Muscle layer of duodenum (tissue), 2 donors: ENCODE data around the gene SPATA21.
"Not testable (repeated sequence)": the region's sequence is repeated elsewhere in the genome, so short reads cannot be mapped to it uniquely, and the experiment has no call there.

Experiments
- H3K27ac ChIP-seq: one replicate; pipeline ENCODE4 v1.7.0; 2013; ENCODE audit warnings: mild to moderate bottlenecking, low read length
- H3K27me3 ChIP-seq: one replicate; pipeline ENCODE4 v1.7.0; 2013; ENCODE audit warnings: low read depth, mild to moderate bottlenecking, control low read depth, low read length
- H3K36me3 ChIP-seq, 2 donors: one replicate each; pipeline ENCODE4 v1.7.0; 2013; ENCODE audit warnings: low read length in 2 of 2, control low read depth in 1 of 2, mild to moderate bottlenecking in 1 of 2; ENCODE audit not compliant: insufficient read depth in 2 of 2, control insufficient read depth in 1 of 2
- H3K4me1 ChIP-seq, 2 donors: one replicate each; pipeline ENCODE4 v1.7.0; 2013; ENCODE audit warnings: low read length in 2 of 2, mild to moderate bottlenecking in 2 of 2, control low read depth in 1 of 2, moderate library complexity in 1 of 2; ENCODE audit not compliant: insufficient read depth in 2 of 2, control insufficient read depth in 1 of 2
- H3K4me3 ChIP-seq, 2 donors: one replicate each; pipeline ENCODE4 v1.7.0; 2013; ENCODE audit warnings: low read length in 2 of 2, low read depth in 1 of 2, mild to moderate bottlenecking in 1 of 2
- H3K9me3 ChIP-seq, 2 donors: one replicate each; pipeline ENCODE4 v1.7.0; 2013; ENCODE audit warnings: low read length in 2 of 2, control low read depth in 1 of 2, mild to moderate bottlenecking in 1 of 2; ENCODE audit not compliant: control insufficient read depth in 1 of 2
- donor health status: healthy.

Gene SPATA21

GRCh38 chr1:16436946-16437474, at the start of gene SPATA21:
Gene SPATA21 (minus strand): TSS chr1:16437424. CDS start chr1:16431371, 6,053 bp downstream.
- Histone ChIP-seq H3K4me1 (peaks cover 6 to 12% of the 10 kb centered on the region in 2 donors), H3K36me3 (no peaks in the 10 kb centered on the region), H3K27me3 (no peaks in the 10 kb centered on the region), H3K27ac (no peak within 1 kb of the TSS), H3K9me3 (no peaks in the 10 kb centered on the region), H3K4me3 (no peak within 1 kb of the TSS)

- not testable (repeated sequence) for H3K27ac ChIP-seq
- H3K36me3 ChIP-seq, result peaks cover 0 to 41% of the 10 kb centered on the region in 2 donors
Measured at GRCh38 chr1:16487011-16487410, 49.8 kb upstream of the SPATA21 start.

GRCh38 chr1:16486316-16486715, 49.1 kb upstream of the SPATA21 start:
- peaks cover 0 to 44% of the 10 kb centered on the region in 2 donors for H3K36me3 ChIP-seq
- not testable (repeated sequence) for H3K27ac ChIP-seq

More at GRCh38 chr1:16487011-16487410, 49.8 kb upstream of the SPATA21 start:
- H3K4me3 ChIP-seq, H3K27me3 ChIP-seq, H3K4me1 ChIP-seq, H3K9me3 ChIP-seq: not testable (repeated sequence)

GRCh38 chr1:16484931-16485330, 47.7 kb upstream of the SPATA21 start:
- Histone ChIP-seq H3K27ac (no peak overlapping the region), H3K36me3 (peaks cover 0 to 58% of the 10 kb centered on the region in 2 donors), H3K4me3 (no peak overlapping the region), H3K27me3 (no peaks in the 10 kb centered on the region), H3K4me1 (no peaks in the 10 kb centered on the region), H3K9me3 (no peaks in the 10 kb centered on the region)

More at GRCh38 chr1:16486316-16486715, 49.1 kb upstream of the SPATA21 start:
- H3K27me3 ChIP-seq, H3K4me1 ChIP-seq, H3K9me3 ChIP-seq, H3K4me3 ChIP-seq: not testable (repeated sequence)

- no peak overlapping the region for H3K4me3 ChIP-seq
- H3K27ac ChIP-seq, result no peak overlapping the region
- no peaks in the 10 kb centered on the region for H3K27me3 ChIP-seq
- H3K4me1 ChIP-seq, result no peaks in the 10 kb centered on the region
- H3K36me3 ChIP-seq, result peaks cover 0 to 54% of the 10 kb centered on the region in 2 donors
- no peaks in the 10 kb centered on the region for H3K9me3 ChIP-seq
Measured at GRCh38 chr1:16484501-16484835, 47.2 kb upstream of the SPATA21 start.

DNA sequence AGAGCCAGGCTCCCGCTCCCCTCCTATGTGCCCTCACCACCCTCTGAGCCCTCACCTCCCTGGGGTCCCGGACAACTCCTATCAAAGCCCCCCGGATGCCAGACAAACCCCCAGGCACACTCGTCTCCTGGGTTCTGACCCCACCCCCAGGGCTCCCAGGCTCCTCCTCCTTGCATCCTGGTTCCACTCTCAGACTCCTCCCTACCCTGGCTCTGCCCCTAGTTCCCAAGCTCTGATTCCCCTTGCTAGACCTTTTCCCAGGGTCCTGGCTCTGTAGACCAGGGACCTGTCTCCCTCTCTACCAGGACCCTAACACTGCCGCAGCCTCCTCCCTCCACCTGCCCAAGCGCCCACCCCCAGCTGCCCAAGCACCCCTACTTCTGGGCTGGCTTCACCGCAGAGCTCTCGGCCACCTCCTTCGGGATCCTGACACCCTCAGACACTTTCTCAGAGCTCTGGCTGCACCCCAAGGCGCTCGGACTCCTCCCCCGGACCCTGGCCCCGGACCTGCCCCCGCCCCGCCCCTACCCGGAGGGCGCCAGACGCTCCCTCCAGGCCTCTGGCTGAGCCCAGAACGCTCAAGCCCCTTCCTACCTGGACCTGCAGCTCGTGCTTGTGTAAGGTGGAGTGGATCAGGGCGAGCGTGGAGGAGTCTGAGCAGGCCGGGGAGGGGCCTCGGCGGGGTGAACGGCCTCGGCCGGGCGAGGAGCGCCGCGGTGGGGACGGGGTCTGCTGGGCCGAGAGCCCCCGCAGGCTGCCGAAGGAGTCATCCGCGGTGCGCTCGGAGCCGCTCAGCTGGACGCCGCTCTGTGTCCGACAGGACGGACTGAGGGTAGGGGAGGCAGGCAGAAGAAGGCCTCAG, 46.6 kb upstream of the SPATA21 start:
- not testable (repeated sequence) for H3K4me3 ChIP-seq, H3K9me3 ChIP-seq, H3K27me3 ChIP-seq, H3K4me1 ChIP-seq, H3K27ac ChIP-seq
- peaks cover 0 to 51% of the 10 kb centered on the region in 2 donors for H3K36me3 ChIP-seq

- H3K36me3 ChIP-seq, result peaks cover 0 to 57% of the 10 kb centered on the region in 2 donors
- not testable (repeated sequence) for H3K27me3 ChIP-seq, H3K4me1 ChIP-seq, H3K4me3 ChIP-seq, H3K27ac ChIP-seq, H3K9me3 ChIP-seq
Measured at GRCh38 chr1:16483146-16483545, 45.9 kb upstream of the SPATA21 start.

DNA sequence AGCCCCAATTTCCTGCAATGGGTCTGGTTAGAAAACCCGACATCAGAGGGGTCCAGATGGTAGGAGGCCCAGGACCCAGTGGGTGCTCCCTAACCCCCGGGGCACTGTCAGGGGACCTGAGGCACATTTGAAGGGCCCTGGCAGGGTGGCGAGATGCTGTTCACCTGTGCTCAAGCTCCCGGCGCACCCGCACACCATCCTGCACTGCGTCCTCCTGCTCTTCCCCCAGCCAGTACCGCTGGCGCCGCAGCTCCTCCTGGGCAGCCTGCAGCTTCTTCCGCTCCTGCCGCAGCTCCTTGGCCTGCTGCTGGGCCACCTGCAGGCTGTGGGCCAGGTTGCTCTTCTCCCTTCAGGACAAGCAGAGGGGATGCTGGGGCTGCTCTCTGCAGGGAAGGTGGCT, 40.9 kb upstream of the SPATA21 start:
- H3K4me1 ChIP-seq, result no peaks in the 10 kb centered on the region
- no peaks in the 10 kb centered on the region for H3K9me3 ChIP-seq
- peaks cover 8 to 69% of the 10 kb centered on the region in 2 donors for H3K36me3 ChIP-seq

GRCh38 chr1:16475771-16476770, 38.8 kb upstream of the SPATA21 start:
- not testable (repeated sequence) for H3K9me3 ChIP-seq, H3K4me3 ChIP-seq, H3K4me1 ChIP-seq, H3K27ac ChIP-seq, H3K27me3 ChIP-seq
- peaks cover 14 to 63% of the 10 kb centered on the region in 2 donors for H3K36me3 ChIP-seq

More for the DNA sequence above, 40.9 kb upstream of the SPATA21 start:
- Histone ChIP-seq H3K27me3 (no peaks in the 10 kb centered on the region), H3K4me3 (no peak overlapping the region), H3K27ac (no peak overlapping the region)

DNA sequence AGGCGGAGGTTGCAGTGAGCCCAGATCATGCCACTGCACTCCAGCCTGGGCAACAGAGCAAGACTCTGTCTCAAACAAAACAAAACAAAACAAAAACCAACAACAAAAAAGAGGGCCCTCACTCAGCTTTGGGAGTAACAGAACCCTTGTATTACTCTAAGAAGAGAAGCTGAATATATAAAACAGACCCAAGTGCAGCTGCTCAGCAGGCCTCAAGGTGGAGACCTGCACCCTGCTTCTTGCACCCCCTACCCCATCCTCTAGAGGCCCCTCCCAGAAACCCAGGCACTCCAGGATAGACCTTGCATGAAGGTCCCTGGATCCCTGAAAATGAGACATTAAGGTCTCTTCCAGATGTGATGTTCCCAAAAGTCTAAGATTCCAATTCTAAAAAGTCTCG, 37.7 kb upstream of the SPATA21 start:
- not testable (repeated sequence) for H3K27ac ChIP-seq, H3K9me3 ChIP-seq, H3K4me3 ChIP-seq, H3K4me1 ChIP-seq, H3K27me3 ChIP-seq
- peaks cover 14 to 56% of the 10 kb centered on the region in 2 donors for H3K36me3 ChIP-seq
